Activated naive CD4-positive, alpha-beta T cell treated with anti-CD3 and anti-CD28 coated beads for 36 hours (primary cell): ENCODE measurements around the gene SRMS. TPM values are rescaled to one million over a fixed set of nuclear protein-coding genes. Genes with fewer than 3 reads are reported as not detected.

Experiments
- CTCF ChIA-PET: fragments of 350-600 bp; sonication (Branson Sonifier 250); formaldehyde crosslinking; loops from one replicate; lab custom pipeline; 2021; ENCODE audit warnings: antibody characterized with exemption; lab: Charles Lee
- DNase-seq: peaks from one replicate; pipeline ENCODE4 v3.0.0-alpha.2; 2020
- H3K27ac Mint-ChIP-seq: one replicate; pipeline ENCODE4 v1.8.0; 2021; ENCODE audit warnings: mild to moderate bottlenecking, mixed read lengths
- H3K27me3 Mint-ChIP-seq: one replicate; pipeline ENCODE4 v1.8.0; 2021; ENCODE audit warnings: low read depth, mixed read lengths
- H3K36me3 Mint-ChIP-seq: one replicate; pipeline ENCODE4 v1.8.0; 2021; ENCODE audit warnings: low read depth, mixed read lengths
- H3K4me1 Mint-ChIP-seq: one replicate; pipeline ENCODE4 v1.8.0; 2021; ENCODE audit warnings: low read depth, mixed read lengths
- H3K4me3 Mint-ChIP-seq: one replicate; pipeline ENCODE4 v1.8.0; 2021; ENCODE audit warnings: mild to moderate bottlenecking, moderate library complexity, mixed read lengths
- H3K9me3 Mint-ChIP-seq: one replicate; pipeline ENCODE4 v1.8.0; 2021; ENCODE audit warnings: mixed read lengths
- intact Hi-C: fragments of 100-400 bp; cut with micrococcal nuclease; formaldehyde crosslinking; loops from one replicate; pipeline ENCODE4 v1.15.1; 2023
- total RNA-seq, 2 experiments: library from RNA; stranded (reverse); gene quantifications; one replicate each; pipeline ENCODE4 v1.2.3, GENCODE V29; 2021

Gene SRMS
- total RNA-seq, 2 experiments from 2014 or later = not detected

- Mint-ChIP-seq H3K27me3 (no peaks in the 10 kb centered on the region), H3K4me1 (peaks cover 16% of the 10 kb centered on the region), H3K36me3 (no peaks in the 10 kb centered on the region), H3K27ac (no peak overlapping the region), H3K4me3 (no peak overlapping the region), H3K9me3 (no peaks in the 10 kb centered on the region)
- CTCF ChIA-PET = interaction anchor here (1.5 kb wide), 1 partner anchor 13 kb away, joined by 5 read pairs; the partner anchor contains the start of gene PTK6
- intact Hi-C loops = no loop called here
- DNase-seq = no peak
Measured at GRCh38 chr20:63551068-63551467, 3.5 kb upstream of the SRMS start.

DNA sequence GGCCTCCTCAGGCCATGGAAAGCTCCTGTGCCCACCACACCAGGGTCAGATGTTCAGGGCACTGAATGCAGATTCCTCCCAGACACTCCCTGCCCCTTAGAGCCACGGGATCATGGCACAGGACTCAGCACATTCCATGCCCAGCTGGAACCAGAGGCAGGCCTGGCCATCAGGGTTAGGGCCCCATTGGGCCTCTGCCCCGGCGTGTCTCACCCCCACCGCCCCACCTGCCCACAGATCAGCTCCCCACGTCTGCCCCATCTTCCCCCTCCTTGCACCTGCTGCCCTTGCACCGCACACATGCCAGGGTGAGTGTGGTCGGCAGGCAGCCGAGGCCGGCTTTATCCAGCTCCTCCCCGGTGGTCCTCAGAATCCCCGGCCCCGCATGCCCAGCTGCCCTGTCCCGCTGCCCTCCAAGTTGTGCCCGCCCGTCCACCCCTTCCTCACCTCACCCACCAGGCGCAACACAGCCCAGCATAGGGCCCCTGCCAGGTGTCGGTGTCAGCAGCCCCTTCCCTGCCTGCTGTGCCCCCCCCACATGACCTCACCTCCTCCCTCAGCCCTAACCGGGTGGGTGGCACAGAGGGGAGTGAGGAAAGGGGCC lies 2.2 kb upstream of the SRMS start:
- Mint-ChIP-seq H3K4me3 (no peak overlapping the region), H3K27ac (no peak overlapping the region), H3K36me3 (no peaks in the 10 kb centered on the region), H3K9me3 (no peaks in the 10 kb centered on the region), H3K27me3 (no peaks in the 10 kb centered on the region), H3K4me1 (peaks cover 16% of the 10 kb centered on the region)
- intact Hi-C loops = no loop called here
- CTCF ChIA-PET = interaction anchor here (0.6 kb wide), 1 partner anchor 386 kb away, joined by 3 read pairs; no protein-coding TSS in a partner anchor
- no peak for DNase-seq

GRCh38 chr20:63549019-63549418 lies 1.5 kb upstream of the SRMS start:
- H3K4me3 Mint-ChIP-seq = no peak overlapping the region
- H3K27me3 Mint-ChIP-seq = no peaks in the 10 kb centered on the region
- H3K4me1 Mint-ChIP-seq = peaks cover 16% of the 10 kb centered on the region
- H3K27ac Mint-ChIP-seq = no peak overlapping the region
- CTCF ChIA-PET = no interaction called here
- no peaks in the 10 kb centered on the region for H3K9me3 Mint-ChIP-seq
- H3K36me3 Mint-ChIP-seq = no peaks in the 10 kb centered on the region
- no peak for DNase-seq
- intact Hi-C loops = no loop called here

DNA sequence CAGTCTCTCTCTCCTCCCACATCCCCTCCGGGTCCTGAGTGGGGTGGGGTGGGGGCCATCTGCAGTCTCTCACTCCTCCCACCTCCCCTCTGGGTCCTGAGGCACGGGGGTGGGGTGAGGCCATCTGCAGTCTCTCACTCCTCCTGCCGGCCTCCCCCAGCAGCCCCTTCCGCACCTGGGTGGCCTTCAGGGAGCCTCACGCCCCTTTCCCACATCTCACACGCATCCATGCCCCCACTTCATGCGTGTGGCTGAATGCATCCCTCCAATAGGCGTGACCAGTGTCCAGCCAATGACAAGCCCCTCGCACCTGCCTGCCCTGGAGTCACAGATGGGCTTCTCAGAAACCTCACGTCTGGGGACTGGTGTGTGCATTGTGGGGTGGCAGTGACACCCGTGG lies 993 bp upstream of the SRMS start:
- no peak for DNase-seq
- Mint-ChIP-seq H3K27ac (no peak overlapping the region), H3K4me3 (no peak overlapping the region), H3K36me3 (no peaks in the 10 kb centered on the region), H3K4me1 (peaks cover 16% of the 10 kb centered on the region), H3K9me3 (no peaks in the 10 kb centered on the region), H3K27me3 (no peaks in the 10 kb centered on the region)
- intact Hi-C loops = no loop called here
- CTCF ChIA-PET = no interaction called here

DNA sequence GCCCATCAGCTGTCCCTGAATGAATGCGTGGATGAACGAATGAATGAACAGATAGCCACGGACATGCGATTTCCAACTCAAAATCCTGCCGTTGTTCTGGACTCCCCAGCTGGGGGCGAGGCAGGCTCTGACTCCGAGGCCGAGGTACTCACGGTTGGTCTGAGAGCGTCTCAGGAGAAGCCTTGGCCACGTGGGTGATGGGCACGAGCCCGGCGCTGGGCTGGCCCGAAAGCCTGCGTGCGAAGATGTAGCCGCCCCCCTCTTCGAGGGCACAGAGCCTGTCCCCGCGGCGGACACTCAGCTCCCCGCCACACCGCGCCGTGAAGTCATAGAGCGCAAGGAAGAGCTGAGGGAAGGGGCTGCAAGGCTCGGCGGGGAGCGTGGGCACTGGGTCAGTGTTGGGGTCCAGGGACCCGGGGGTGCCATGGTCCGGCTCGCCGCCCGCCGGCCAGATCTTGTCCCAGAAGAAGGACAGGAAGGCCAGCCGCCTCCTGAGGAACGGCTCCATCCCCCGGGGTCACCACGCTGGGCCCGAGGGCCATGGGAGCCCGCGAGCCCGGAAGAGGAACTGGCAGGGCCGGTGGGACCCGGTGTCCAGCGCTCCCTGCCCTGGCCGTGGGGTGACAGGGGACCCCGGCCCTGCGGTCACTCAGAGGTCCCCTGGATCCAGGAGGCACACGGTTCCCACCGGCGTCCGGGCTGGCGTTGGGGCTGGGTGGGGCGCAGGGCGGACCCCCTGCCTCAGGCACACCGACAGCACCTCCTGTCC lies 409 bp downstream of the SRMS start:
- H3K36me3 Mint-ChIP-seq = no peaks in the 10 kb centered on the region
- H3K27ac Mint-ChIP-seq = no peak overlapping the region
- H3K4me1 Mint-ChIP-seq = peaks cover 8% of the 10 kb centered on the region
- H3K4me3 Mint-ChIP-seq = no peak overlapping the region
- CTCF ChIA-PET = no interaction called here
- intact Hi-C loops = no loop called here
- H3K27me3 Mint-ChIP-seq = no peaks in the 10 kb centered on the region
- H3K9me3 Mint-ChIP-seq = no peaks in the 10 kb centered on the region
- DNase-seq = no peak

DNA sequence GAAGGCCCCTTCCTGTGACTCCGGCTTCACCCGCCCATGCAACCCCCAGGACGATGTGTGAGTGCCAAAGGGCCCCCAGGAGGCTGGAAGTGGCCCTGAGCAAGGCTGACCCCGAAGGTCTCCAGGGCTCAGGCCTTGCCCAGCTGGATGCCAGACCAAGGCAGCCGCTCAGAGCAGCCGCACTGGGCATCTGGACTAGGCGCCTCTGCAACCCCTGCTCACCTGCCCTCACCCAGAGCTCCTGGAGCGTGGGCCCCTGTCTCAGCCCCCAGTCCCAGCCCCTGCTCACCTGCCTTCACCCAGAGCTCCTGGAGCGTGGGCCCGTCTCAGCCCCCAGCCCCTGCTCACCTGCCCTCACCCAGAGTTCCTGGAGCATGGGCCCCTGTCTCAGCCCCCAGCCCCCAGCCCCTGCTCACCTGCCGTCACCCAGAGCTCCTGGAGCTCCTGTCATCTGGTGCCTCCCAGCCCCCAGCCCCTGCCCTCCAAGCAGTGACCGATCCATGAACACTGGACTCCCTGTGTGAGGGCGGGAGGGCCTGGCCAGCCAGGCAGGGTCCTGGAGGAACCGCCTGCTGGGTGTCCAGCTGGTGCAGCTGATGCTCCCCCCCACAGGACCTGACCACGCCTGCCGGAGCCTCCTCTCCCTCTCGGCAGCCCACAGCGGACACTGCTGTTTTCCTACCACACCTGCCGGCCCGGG lies 1.1 kb downstream of the SRMS start:
- Mint-ChIP-seq H3K4me3 (no peak overlapping the region), H3K9me3 (no peaks in the 10 kb centered on the region), H3K27ac (no peak overlapping the region), H3K4me1 (peaks cover 8% of the 10 kb centered on the region), H3K27me3 (no peaks in the 10 kb centered on the region), H3K36me3 (no peaks in the 10 kb centered on the region)
- DNase-seq = no peak
- intact Hi-C loops = no loop called here
- CTCF ChIA-PET = no interaction called here

GRCh38 chr20:63545814-63546213 lies 1.7 kb downstream of the SRMS start:
- CTCF ChIA-PET = no interaction called here

DNA sequence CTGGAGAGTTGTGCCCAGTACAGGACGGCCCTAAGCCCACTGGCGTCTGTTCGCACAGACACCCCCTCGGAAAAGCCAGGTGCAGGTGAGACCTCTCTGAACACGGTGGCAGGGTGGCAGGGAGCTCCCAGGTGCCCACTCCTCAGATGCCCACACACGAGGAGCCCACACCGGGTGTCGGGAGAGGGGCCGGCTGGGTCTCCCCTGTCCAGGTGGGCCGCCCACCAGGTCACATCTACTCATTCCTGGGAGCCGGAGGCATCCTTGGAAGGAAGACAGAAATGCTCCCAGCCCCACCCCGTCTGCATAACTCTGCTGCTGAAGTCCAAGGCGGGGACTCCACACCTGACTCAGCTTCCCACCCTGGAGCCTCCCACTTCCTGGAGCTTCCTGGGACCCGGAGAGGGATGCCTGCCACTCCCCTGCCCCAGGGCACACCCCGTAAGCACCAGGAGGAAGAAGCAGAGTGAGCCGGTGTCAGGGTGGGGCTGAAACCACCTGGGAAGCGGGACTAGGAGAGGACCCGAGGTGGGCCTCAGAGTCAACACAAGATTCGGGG lies 2.5 kb downstream of the SRMS start:
- H3K27me3 Mint-ChIP-seq = no peaks in the 10 kb centered on the region
- no peak overlapping the region for H3K4me3 Mint-ChIP-seq
- no peak overlapping the region for H3K27ac Mint-ChIP-seq
- peaks cover 8% of the 10 kb centered on the region for H3K4me1 Mint-ChIP-seq
- H3K36me3 Mint-ChIP-seq = no peaks in the 10 kb centered on the region
- CTCF ChIA-PET = no interaction called here
- intact Hi-C loops = no loop called here
- no peak for DNase-seq
- H3K9me3 Mint-ChIP-seq = no peaks in the 10 kb centered on the region

More at GRCh38 chr20:63545814-63546213, 1.7 kb downstream of the SRMS start:
- H3K9me3 Mint-ChIP-seq = no peaks in the 10 kb centered on the region
- intact Hi-C loops = no loop called here
- no peaks in the 10 kb centered on the region for H3K27me3 Mint-ChIP-seq
- H3K4me1 Mint-ChIP-seq = peaks cover 8% of the 10 kb centered on the region
- no peaks in the 10 kb centered on the region for H3K36me3 Mint-ChIP-seq
- DNase-seq = no peak
- H3K27ac Mint-ChIP-seq = no peak overlapping the region
- no peak overlapping the region for H3K4me3 Mint-ChIP-seq

DNA sequence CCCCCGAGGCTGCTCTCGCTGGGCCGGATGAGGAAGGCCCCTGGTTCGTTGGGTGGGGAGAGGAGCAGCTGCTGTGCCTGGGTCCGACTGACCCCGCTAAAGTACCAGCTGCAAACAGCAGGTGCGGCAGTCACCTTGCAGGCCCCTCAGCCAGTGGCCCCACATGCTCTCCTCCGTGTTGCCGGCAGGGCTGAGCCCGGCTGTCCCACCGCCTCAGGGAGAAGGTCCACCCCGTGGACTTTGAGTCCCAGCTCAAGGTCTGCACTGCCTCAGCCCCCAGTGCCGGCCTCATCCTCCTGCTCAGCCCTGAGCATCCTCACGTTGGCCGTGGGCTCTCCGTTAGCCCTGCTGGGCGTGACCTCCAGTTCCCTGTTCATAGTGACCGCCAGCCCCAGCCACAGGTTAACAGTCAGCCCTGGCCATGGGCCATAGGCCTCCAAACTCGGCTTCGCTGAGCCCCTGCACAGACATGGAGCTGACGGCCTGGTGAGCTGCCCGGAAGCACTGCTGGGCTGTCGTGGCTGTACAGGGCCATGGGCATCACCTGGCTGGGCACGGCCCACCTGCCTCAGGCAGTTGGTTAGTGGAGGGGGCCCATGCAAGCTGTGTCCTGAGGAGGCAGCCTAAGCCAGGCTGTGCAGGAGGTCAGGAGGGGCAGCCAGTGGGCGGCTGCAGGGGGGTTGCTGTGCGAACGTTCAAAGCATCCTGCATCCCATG lies 3.1 kb downstream of the SRMS start:
- Mint-ChIP-seq H3K4me1 (peaks cover 6% of the 10 kb centered on the region), H3K27me3 (no peaks in the 10 kb centered on the region), H3K36me3 (no peaks in the 10 kb centered on the region), H3K27ac (no peak overlapping the region), H3K4me3 (no peak overlapping the region), H3K9me3 (no peaks in the 10 kb centered on the region)
- intact Hi-C loops = no loop called here
- DNase-seq = no peak
- CTCF ChIA-PET = interaction anchor here (0.6 kb wide), 1 partner anchor 41 kb away, joined by 7 read pairs; no protein-coding TSS in a partner anchor

DNA sequence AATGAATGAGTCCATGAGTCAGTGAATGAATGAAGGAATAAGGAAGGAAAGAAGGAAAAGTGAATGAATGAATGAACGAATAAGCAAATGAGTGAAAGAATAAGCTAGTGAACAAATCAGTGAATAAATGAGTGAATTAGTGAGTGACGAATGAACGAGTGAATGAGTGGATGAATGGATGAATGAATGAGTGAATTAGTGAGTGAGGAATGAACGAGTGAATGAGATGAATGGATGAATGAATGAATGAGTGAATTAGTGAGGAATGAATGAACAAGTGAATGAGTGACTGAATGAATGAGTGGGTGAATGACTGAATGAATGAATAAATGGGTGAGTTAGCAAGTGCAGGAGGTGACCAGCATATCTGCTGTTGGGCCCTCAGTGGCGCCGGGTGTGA lies 3.8 kb downstream of the SRMS start:
- Mint-ChIP-seq H3K36me3 (no peaks in the 10 kb centered on the region), H3K4me3 (no peak overlapping the region), H3K9me3 (no peaks in the 10 kb centered on the region), H3K4me1 (peaks cover 4% of the 10 kb centered on the region), H3K27ac (no peak overlapping the region), H3K27me3 (no peaks in the 10 kb centered on the region)
- intact Hi-C loops = no loop called here
- DNase-seq = no peak
- CTCF ChIA-PET = interaction anchor here (0.6 kb wide), 1 partner anchor 40 kb away, joined by 7 read pairs; no protein-coding TSS in a partner anchor

GRCh38 chr20:63543131-63543530 lies 4.4 kb downstream of the SRMS start:
- no peaks in the 10 kb centered on the region for H3K9me3 Mint-ChIP-seq
- no peaks in the 10 kb centered on the region for H3K36me3 Mint-ChIP-seq
- no peak overlapping the region for H3K27ac Mint-ChIP-seq
- no peak for DNase-seq
- no peak overlapping the region for H3K4me3 Mint-ChIP-seq
- peaks cover 5% of the 10 kb centered on the region for H3K4me1 Mint-ChIP-seq
- CTCF ChIA-PET = interaction anchor here (0.6 kb wide), 1 partner anchor 223 kb away, joined by 3 read pairs; no protein-coding TSS in a partner anchor
- no peaks in the 10 kb centered on the region for H3K27me3 Mint-ChIP-seq
- intact Hi-C loops = no loop called here

DNA sequence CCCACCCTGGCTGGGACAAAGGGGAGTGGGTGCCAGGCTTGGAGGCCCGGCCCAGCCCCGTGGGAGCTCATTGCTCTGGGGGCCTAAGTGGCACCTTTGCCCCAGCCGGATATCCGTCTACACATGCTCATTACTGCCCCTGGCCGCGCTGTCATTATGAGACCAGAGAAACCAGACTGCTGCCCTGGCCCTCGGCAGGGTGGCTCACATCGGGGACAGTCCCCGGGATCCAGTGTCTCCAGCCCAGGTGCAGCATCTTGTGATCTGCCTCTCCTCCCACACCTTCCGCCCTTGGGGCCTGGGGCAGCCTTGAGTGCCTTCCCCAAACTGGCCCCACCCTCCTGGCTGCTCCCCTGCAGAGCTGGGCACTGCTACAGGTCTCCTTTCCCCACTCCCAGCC lies 4.9 kb downstream of the SRMS start:
- H3K4me1 Mint-ChIP-seq = peaks cover 7% of the 10 kb centered on the region
- CTCF ChIA-PET = interaction anchor here (0.6 kb wide), 1 partner anchor 224 kb away, joined by 3 read pairs; no protein-coding TSS in a partner anchor

More for the DNA sequence above, 4.9 kb downstream of the SRMS start:
- Mint-ChIP-seq H3K4me3 (no peak overlapping the region), H3K27me3 (no peaks in the 10 kb centered on the region), H3K36me3 (no peaks in the 10 kb centered on the region), H3K9me3 (no peaks in the 10 kb centered on the region), H3K27ac (no peak overlapping the region)
- intact Hi-C loops = no loop called here
- no peak for DNase-seq
